Measurements from ENCODE around the gene SH2D3C. TPM values are rescaled to one million over a fixed set of nuclear protein-coding genes. Genes with fewer than 3 reads are reported as not detected.

SH2D3C gene
- 12.4 TPM for total RNA-seq
- polyA plus RNA-seq (ENCODE audit: insufficient read depth in 1 of 8, insufficient read length in 8 of 8, low replicate concordance in 1 of 8) = 10 to 100 TPM; 17.2 to 22.5 (median 20.2) TPM
- long read RNA-seq, donor 1, partial matches to known transcripts = 0 of 2 reads
- long read RNA-seq, donor 1, other reads (novel, unspliced or antisense) = 0 of 2 reads
- long read RNA-seq, donor 2, partial matches to known transcripts = 0 of 1 reads
- long read RNA-seq, donor 2, other reads (novel, unspliced or antisense) = 0 of 1 reads
- long read RNA-seq, donor 3, partial matches to known transcripts = 0 of 3 reads
- long read RNA-seq, donor 3, other reads (novel, unspliced or antisense) = 0 of 3 reads
- long read RNA-seq, donor 4, partial matches to known transcripts = 5 of 5 reads
- long read RNA-seq, donor 4, other reads (novel, unspliced or antisense) = 0 of 5 reads
- long read RNA-seq, donor 5, partial matches to known transcripts = 20 of 25 reads
- long read RNA-seq, donor 5, other reads (novel, unspliced or antisense) = 0 of 25 reads
- long read RNA-seq, donor 6, partial matches to known transcripts = 0 of 2 reads
- long read RNA-seq, donor 6, other reads (novel, unspliced or antisense) = 0 of 2 reads
- long read RNA-seq, donor 7, partial matches to known transcripts = 11 of 13 reads
- long read RNA-seq, donor 7, other reads (novel, unspliced or antisense) = 0 of 13 reads
- long read RNA-seq, donor 8, partial matches to known transcripts = 25 of 30 reads
- long read RNA-seq, donor 8, other reads (novel, unspliced or antisense) = 5 of 30 reads
- long read RNA-seq, donor 9 = 0 reads
- long read RNA-seq, donor 10, partial matches to known transcripts = 5 of 8 reads
- long read RNA-seq, donor 10, other reads (novel, unspliced or antisense) = 0 of 8 reads
- long read RNA-seq, donor 11, partial matches to known transcripts = 9 of 10 reads
- long read RNA-seq, donor 11, other reads (novel, unspliced or antisense) = 0 of 10 reads

- WGBS (ENCODE audit: insufficient coverage) = 17% methylated on average over 11 of the region's 13 CpGs
- Histone ChIP-seq H3K36me3 (ENCODE audit: control insufficient read depth, insufficient read depth, low read length) (peaks cover 5% of the 10 kb centered on the region), H3K4me3 (ENCODE audit: low read length) (peak within 1 kb of the TSS; percentile 38), H3K27me3 (ENCODE audit: control insufficient read depth, insufficient read depth, low read length) (no peaks in the 10 kb centered on the region), H3K4me1 (ENCODE audit: control insufficient read depth, insufficient read depth, low read length) (peaks cover 49% of the 10 kb centered on the region), H3K9me3 (replicated peaks; ENCODE audit: control insufficient read depth, low read depth, low read length) (no peaks in the 10 kb centered on the region), H3K27ac (ENCODE audit: low read length) (peak within 1 kb of the TSS; percentile 87)
- DNase-seq = peak; percentile 70
Observed at GRCh38 chr9:127778280-127779135, at the start of gene SH2D3C. Gene SH2D3C (minus strand): TSS chr9:127778666. CDS start chr9:127778627, 39 bp downstream.

DNA sequence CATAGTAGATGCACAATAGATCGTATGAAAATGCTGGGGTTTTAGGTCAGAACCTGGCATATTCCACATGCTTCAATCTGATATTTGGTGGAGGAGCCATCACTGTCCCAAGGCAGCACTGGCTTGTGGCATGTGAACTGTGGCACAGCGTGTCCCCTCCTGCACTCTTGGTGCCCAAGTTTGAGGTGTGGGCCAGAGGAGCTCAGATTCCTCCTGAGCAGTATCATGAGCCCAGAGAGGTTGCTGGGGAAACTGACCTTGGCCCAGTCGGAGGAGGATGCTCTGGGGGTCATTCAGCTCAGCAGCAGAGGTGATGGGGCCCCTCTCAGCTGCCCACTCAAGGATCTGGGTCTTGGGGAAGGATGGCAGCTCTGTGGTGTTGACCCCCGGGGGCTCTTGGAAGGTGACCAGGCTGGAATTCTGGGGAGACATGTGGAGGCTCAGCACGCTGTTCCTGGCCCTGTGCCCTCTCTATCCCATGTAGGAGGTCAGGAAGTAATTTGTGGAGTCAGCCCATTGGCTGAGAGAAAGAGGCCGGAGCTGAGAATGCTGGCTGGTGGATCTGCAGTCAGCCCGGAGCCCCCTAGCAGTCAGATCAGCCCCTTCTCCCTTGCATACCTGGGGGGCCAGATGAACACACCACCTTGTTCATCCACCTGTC is 47.9 kb upstream of the SH2D3C start:
- H3K27me3 ChIP-seq (ENCODE audit: control insufficient read depth, insufficient read depth, low read length) = no peaks in the 10 kb centered on the region
- 65% methylated on average over 6 of the region's 7 CpGs for WGBS (ENCODE audit: insufficient coverage)
- H3K4me1 ChIP-seq (ENCODE audit: control insufficient read depth, insufficient read depth, low read length) = peaks cover 46% of the 10 kb centered on the region
- no peak for DNase-seq
- H3K9me3 ChIP-seq (replicated peaks; ENCODE audit: control insufficient read depth, low read depth, low read length) = no peaks in the 10 kb centered on the region
- H3K4me3 ChIP-seq (ENCODE audit: low read length) = no peak overlapping the region
- H3K27ac ChIP-seq (ENCODE audit: low read length) = no peak overlapping the region
- H3K36me3 ChIP-seq (ENCODE audit: control insufficient read depth, insufficient read depth, low read length) = peaks cover 39% of the 10 kb centered on the region

DNA sequence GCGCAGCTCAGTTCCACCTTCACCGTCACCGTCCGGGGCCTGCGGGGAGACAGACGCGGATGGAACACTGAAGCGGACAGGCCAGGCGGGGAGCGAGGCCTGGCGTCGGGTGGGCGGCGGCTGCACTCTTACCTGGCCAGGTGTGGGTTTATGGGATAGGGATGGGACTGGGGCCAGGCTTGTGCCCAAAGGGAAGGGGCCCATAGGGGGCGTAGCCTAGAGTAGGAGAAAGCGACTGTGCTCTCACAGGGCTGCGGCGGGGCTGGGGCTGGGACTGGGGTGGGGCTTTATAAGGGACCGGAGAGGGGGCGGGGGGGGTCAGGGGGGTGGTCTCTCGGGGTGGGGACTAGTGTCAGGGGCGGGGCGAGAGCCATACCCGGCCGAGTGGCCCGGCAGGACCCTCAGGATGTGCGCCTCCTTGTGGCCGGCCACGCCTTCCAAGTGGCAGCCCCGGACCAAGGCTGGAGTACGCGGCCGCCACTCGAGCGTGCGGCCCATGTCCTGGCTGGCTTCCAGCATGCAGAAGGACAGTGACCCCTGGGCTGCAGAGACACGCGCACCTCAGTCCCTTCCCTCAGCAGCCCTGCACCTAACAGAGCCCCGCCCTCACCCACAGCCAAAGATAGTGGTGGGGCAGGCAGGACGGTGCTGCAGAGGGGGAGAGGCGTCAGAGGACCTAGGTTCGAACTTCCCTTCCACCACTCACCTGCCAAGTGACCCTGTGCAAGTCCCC is 47.0 kb upstream of the SH2D3C start:
- no peaks in the 10 kb centered on the region for H3K27me3 ChIP-seq (ENCODE audit: control insufficient read depth, insufficient read depth, low read length)
- 45% methylated on average over 23 of the region's 42 CpGs for WGBS (ENCODE audit: insufficient coverage)
- H3K4me1 ChIP-seq (ENCODE audit: control insufficient read depth, insufficient read depth, low read length) = peaks cover 46% of the 10 kb centered on the region
- no peak overlapping the region for H3K27ac ChIP-seq (ENCODE audit: low read length)
- H3K4me3 ChIP-seq (ENCODE audit: low read length) = no peak overlapping the region
- peaks cover 44% of the 10 kb centered on the region for H3K36me3 ChIP-seq (ENCODE audit: control insufficient read depth, insufficient read depth, low read length)
- DNase-seq = no peak
- H3K9me3 ChIP-seq (replicated peaks; ENCODE audit: control insufficient read depth, low read depth, low read length) = no peaks in the 10 kb centered on the region

DNA sequence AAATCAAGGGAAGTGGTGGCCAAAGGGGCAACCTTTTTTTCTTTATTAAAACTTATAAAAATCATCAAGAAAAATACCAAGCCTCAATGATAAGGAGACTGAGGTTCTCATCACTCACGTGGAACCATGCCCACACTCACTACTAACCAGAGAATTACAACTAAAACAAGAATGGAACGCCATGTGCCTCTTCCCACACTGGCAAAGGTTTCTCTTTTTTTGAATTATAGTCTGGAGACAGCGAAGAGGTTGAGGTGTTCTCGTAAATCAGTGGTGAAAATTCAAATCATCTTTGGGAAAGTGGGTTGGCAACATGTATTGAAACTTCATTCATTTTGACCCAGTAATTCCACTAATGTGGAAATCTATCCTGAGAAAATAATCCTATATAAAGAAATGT is 43.6 kb upstream of the SH2D3C start:
- Histone ChIP-seq H3K4me3 (ENCODE audit: low read length) (no peak overlapping the region), H3K27ac (ENCODE audit: low read length) (no peak overlapping the region), H3K9me3 (replicated peaks; ENCODE audit: control insufficient read depth, low read depth, low read length) (no peaks in the 10 kb centered on the region), H3K36me3 (ENCODE audit: control insufficient read depth, insufficient read depth, low read length) (peaks cover 64% of the 10 kb centered on the region), H3K4me1 (ENCODE audit: control insufficient read depth, insufficient read depth, low read length) (peaks cover 42% of the 10 kb centered on the region), H3K27me3 (ENCODE audit: control insufficient read depth, insufficient read depth, low read length) (no peaks in the 10 kb centered on the region)
- WGBS (ENCODE audit: insufficient coverage) = no CpG with 5 or more reads among the region's 4 CpGs
- no peak for DNase-seq

GRCh38 chr9:127818574-127818973 is 40.1 kb upstream of the SH2D3C start:
- no peaks in the 10 kb centered on the region for H3K9me3 ChIP-seq (replicated peaks; ENCODE audit: control insufficient read depth, low read depth, low read length)
- WGBS (ENCODE audit: insufficient coverage) = 85% methylated on average over 5 of the region's 11 CpGs
- peak overlapping the region; percentile 87 for H3K27ac ChIP-seq (ENCODE audit: low read length)
- H3K36me3 ChIP-seq (ENCODE audit: control insufficient read depth, insufficient read depth, low read length) = peaks cover 68% of the 10 kb centered on the region
- DNase-seq = no peak
- peaks cover 37% of the 10 kb centered on the region for H3K4me1 ChIP-seq (ENCODE audit: control insufficient read depth, insufficient read depth, low read length)
- H3K4me3 ChIP-seq (ENCODE audit: low read length) = no peak overlapping the region
- H3K27me3 ChIP-seq (ENCODE audit: control insufficient read depth, insufficient read depth, low read length) = no peaks in the 10 kb centered on the region

DNA sequence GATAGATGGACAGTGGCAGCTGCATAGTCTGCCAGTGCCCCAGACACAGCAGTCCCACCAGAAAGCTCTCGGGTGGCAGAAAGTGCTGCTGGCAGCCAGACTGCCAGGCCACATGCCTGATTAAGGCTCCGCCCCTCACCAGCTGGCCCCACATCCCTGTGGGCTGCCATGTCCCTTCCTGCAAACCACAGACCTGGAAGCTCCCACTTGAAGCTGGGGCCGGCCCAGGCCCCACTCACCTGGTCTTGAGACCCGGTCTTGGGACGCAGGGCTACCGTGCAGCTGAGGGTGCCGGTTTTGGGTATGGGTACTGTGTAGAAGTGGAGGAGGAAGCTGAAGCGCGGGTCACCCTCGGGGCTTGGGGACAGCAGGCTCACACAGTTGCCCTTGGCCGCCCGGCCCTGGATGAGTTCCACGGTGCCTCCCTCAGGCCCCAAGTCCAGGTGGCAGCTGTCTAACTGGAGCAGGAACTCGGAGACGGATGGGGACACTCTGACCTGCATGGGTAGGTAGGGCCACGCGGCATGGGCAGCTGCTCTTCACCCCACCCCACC is 39.5 kb upstream of the SH2D3C start:
- Histone ChIP-seq H3K27me3 (ENCODE audit: control insufficient read depth, insufficient read depth, low read length) (no peaks in the 10 kb centered on the region), H3K9me3 (replicated peaks; ENCODE audit: control insufficient read depth, low read depth, low read length) (no peaks in the 10 kb centered on the region), H3K4me1 (ENCODE audit: control insufficient read depth, insufficient read depth, low read length) (peaks cover 37% of the 10 kb centered on the region), H3K36me3 (ENCODE audit: control insufficient read depth, insufficient read depth, low read length) (peaks cover 74% of the 10 kb centered on the region), H3K4me3 (ENCODE audit: low read length) (no peak overlapping the region), H3K27ac (ENCODE audit: low read length) (peak overlapping the region; percentile 87)
- 81% methylated on average over 8 of the region's 17 CpGs for WGBS (ENCODE audit: insufficient coverage)
- DNase-seq = peak; percentile 86

DNA sequence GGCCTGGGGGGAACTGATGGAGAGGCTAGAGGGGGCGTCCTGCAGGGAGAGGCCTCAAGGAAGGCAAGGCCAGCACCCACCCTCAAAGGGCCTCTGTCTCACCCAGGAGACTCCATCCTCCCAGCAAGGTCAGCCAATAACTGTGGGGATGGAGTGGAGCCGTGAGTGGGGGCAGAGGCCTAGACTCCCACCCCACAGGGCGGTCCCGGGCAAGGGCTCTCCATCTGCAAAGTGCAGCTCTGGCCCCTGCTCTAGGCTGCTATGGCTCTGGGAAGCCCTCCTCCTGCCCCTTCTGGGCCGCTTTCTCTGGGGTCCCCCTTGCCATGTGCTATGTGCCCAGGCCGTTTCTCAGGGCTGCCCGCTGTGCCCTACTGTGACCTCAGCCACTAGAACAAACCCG is 38.3 kb upstream of the SH2D3C start:
- H3K27ac ChIP-seq (ENCODE audit: low read length) = peak overlapping the region; percentile 87
- no peaks in the 10 kb centered on the region for H3K9me3 ChIP-seq (replicated peaks; ENCODE audit: control insufficient read depth, low read depth, low read length)
- peaks cover 34% of the 10 kb centered on the region for H3K4me1 ChIP-seq (ENCODE audit: control insufficient read depth, insufficient read depth, low read length)
- no peak for DNase-seq
- no peaks in the 10 kb centered on the region for H3K27me3 ChIP-seq (ENCODE audit: control insufficient read depth, insufficient read depth, low read length)
- 84% methylated on average over 4 of the region's 8 CpGs for WGBS (ENCODE audit: insufficient coverage)
- no peak overlapping the region for H3K4me3 ChIP-seq (ENCODE audit: low read length)
- peaks cover 84% of the 10 kb centered on the region for H3K36me3 ChIP-seq (ENCODE audit: control insufficient read depth, insufficient read depth, low read length)

GRCh38 chr9:127816362-127816725 is 37.9 kb upstream of the SH2D3C start:
- H3K27me3 ChIP-seq (ENCODE audit: control insufficient read depth, insufficient read depth, low read length) = no peaks in the 10 kb centered on the region
- WGBS (ENCODE audit: insufficient coverage) = no CpG with 5 or more reads among the region's 3 CpGs
- H3K4me1 ChIP-seq (ENCODE audit: control insufficient read depth, insufficient read depth, low read length) = peaks cover 34% of the 10 kb centered on the region
- H3K36me3 ChIP-seq (ENCODE audit: control insufficient read depth, insufficient read depth, low read length) = peaks cover 88% of the 10 kb centered on the region
- DNase-seq = no peak
- no peak overlapping the region for H3K27ac ChIP-seq (ENCODE audit: low read length)
- no peaks in the 10 kb centered on the region for H3K9me3 ChIP-seq (replicated peaks; ENCODE audit: control insufficient read depth, low read depth, low read length)
- no peak overlapping the region for H3K4me3 ChIP-seq (ENCODE audit: low read length)
